PC-3 (cell line): ENCODE measurements around the gene ZNF516.

Experiments used
- EZH2 ChIP-seq: fragments of 300-600 bp; sonication (generic); IDR thresholded peaks from one replicate; pipeline ENCODE4 v1.6.1; 2017; ENCODE audit warnings: antibody characterized with exemption, mild to moderate bottlenecking, low read length; ENCODE audit not compliant: unreplicated experiment
- TF ChIP-seq, protein P1 (sequence below): fragments of 300-600 bp; sonication (generic); conservative IDR thresholded peaks from 2 replicates; pipeline ENCODE4 v1.5.1; 2017; ENCODE audit warnings: antibody characterized with exemption, low read depth, mild to moderate bottlenecking, low read length

DNA sequence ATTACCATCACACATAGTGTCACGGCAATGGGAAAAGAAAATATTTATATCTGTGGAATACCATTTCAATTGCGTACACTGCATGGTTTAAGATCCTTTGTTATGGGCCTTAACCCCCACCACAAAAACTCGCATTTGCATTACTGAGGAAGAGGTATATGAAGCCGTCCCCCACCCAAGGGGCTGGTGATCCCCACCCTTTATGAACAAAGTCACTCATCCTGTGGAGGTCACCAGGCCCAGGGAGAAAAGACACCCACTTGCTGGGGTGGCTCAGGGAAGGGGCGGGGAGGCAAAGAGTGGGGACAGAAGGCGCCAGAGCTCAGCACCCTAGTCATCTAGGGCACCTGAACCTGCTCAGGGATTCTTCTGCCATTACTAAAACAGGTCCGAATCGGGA is 133.8 kb downstream of the ZNF516 start:
- TF ChIP-seq, protein P1, sequence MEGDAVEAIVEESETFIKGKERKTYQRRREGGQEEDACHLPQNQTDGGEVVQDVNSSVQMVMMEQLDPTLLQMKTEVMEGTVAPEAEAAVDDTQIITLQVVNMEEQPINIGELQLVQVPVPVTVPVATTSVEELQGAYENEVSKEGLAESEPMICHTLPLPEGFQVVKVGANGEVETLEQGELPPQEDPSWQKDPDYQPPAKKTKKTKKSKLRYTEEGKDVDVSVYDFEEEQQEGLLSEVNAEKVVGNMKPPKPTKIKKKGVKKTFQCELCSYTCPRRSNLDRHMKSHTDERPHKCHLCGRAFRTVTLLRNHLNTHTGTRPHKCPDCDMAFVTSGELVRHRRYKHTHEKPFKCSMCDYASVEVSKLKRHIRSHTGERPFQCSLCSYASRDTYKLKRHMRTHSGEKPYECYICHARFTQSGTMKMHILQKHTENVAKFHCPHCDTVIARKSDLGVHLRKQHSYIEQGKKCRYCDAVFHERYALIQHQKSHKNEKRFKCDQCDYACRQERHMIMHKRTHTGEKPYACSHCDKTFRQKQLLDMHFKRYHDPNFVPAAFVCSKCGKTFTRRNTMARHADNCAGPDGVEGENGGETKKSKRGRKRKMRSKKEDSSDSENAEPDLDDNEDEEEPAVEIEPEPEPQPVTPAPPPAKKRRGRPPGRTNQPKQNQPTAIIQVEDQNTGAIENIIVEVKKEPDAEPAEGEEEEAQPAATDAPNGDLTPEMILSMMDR, result no peak
- TF ChIP-seq EZH2, result no peak
